H1 (cell line): ENCODE data around the gene MAN2A1. TPM values are rescaled to one million over a fixed set of nuclear protein-coding genes. Genes with fewer than 3 reads are reported as not detected.
A peak's percentile ranks its signal among the peaks of the same experiment; 100 is the strongest.

Experiments
- ATF3 ChIP-seq: IDR thresholded peaks from 2 replicates; pipeline ENCODE4 v1.6.1; 2011; ENCODE audit warnings: low read depth, mild to moderate bottlenecking, low read length; ENCODE audit not compliant: insufficient read depth
- E2F6 ChIP-seq: IDR thresholded peaks from 2 replicates; pipeline ENCODE4 v1.6.1; 2012; ENCODE audit warnings: inconsistent platforms
- EZH2 ChIP-seq: fragments of 200-600 bp; sonication (generic); IDR thresholded peaks from 2 replicates; pipeline ENCODE4 v1.7.1; 2012; ENCODE audit warnings: low read depth, mild to moderate bottlenecking, moderate library complexity, low read length, inconsistent platforms; ENCODE audit not compliant: severe bottlenecking
- SP1 ChIP-seq: IDR thresholded peaks from 2 replicates; pipeline ENCODE4 v1.6.1; 2011; ENCODE audit warnings: low read depth, low read length
- YY1 ChIP-seq: IDR thresholded peaks from 2 replicates; pipeline ENCODE4 v1.6.1; 2011; ENCODE audit warnings: low read depth, mild to moderate bottlenecking, low read length
- polyA plus RNA-seq, 7 experiments: library from polyadenylated mRNA; depleted of rRNA in 3 of 7; stranded (reverse) in 5 of 7; unstranded in 2 of 7; fragments of >200 nt in 5 of 7; fragments of 200-250 nt in 2 of 7; gene quantifications; 1 replicate in 5 of 7; 2 replicates in 1 of 7; 4 replicates in 1 of 7; pipeline versions ENCODE4 v1.2.1 to v1.2.3, GENCODE V29; 2011 to 2013; ENCODE audit warnings: missing spikeins in 2 of 7, mixed read lengths in 2 of 7
- total RNA-seq: library from RNA; stranded (reverse); fragmentation: NEBNext Ultra II Directional; extraction: Animal tissue kit (Norgen Biotek cat#: 25700); gene quantifications from 2 replicates; pipeline ENCODE4 v1.2.1, GENCODE V29; 2021
- TF ChIP-seq, protein P1 (sequence below): fragments of 300-600 bp; sonication (generic); IDR thresholded peaks from 2 replicates; pipeline ENCODE4 v1.7.1; 2012; ENCODE audit warnings: low read length, moderate library complexity, mild to moderate bottlenecking, inconsistent platforms; ENCODE audit not compliant: insufficient replicate concordance
- TF ChIP-seq, protein P2 (sequence below), 3 experiments: IDR thresholded peaks; 1 replicate in 2 of 3; 2 replicates in 1 of 3; pipeline versions ENCODE4 v1.5.1 to v1.6.1; 2011; ENCODE audit warnings: low read length in 3 of 3, mild to moderate bottlenecking in 3 of 3, inconsistent platforms in 2 of 3, low read depth in 1 of 3, moderate library complexity in 1 of 3; ENCODE audit not compliant: insufficient read depth in 1 of 3; ENCODE audit errors: control extremely low read depth in 1 of 3

The MAN2A1 gene
- total and polyA plus RNA-seq, 2 of the 8 experiments (the other 6 are each of a cell fraction or from before 2014, with no cell fraction given): 29.1 to 102 TPM

- TF ChIP-seq, protein P1, sequence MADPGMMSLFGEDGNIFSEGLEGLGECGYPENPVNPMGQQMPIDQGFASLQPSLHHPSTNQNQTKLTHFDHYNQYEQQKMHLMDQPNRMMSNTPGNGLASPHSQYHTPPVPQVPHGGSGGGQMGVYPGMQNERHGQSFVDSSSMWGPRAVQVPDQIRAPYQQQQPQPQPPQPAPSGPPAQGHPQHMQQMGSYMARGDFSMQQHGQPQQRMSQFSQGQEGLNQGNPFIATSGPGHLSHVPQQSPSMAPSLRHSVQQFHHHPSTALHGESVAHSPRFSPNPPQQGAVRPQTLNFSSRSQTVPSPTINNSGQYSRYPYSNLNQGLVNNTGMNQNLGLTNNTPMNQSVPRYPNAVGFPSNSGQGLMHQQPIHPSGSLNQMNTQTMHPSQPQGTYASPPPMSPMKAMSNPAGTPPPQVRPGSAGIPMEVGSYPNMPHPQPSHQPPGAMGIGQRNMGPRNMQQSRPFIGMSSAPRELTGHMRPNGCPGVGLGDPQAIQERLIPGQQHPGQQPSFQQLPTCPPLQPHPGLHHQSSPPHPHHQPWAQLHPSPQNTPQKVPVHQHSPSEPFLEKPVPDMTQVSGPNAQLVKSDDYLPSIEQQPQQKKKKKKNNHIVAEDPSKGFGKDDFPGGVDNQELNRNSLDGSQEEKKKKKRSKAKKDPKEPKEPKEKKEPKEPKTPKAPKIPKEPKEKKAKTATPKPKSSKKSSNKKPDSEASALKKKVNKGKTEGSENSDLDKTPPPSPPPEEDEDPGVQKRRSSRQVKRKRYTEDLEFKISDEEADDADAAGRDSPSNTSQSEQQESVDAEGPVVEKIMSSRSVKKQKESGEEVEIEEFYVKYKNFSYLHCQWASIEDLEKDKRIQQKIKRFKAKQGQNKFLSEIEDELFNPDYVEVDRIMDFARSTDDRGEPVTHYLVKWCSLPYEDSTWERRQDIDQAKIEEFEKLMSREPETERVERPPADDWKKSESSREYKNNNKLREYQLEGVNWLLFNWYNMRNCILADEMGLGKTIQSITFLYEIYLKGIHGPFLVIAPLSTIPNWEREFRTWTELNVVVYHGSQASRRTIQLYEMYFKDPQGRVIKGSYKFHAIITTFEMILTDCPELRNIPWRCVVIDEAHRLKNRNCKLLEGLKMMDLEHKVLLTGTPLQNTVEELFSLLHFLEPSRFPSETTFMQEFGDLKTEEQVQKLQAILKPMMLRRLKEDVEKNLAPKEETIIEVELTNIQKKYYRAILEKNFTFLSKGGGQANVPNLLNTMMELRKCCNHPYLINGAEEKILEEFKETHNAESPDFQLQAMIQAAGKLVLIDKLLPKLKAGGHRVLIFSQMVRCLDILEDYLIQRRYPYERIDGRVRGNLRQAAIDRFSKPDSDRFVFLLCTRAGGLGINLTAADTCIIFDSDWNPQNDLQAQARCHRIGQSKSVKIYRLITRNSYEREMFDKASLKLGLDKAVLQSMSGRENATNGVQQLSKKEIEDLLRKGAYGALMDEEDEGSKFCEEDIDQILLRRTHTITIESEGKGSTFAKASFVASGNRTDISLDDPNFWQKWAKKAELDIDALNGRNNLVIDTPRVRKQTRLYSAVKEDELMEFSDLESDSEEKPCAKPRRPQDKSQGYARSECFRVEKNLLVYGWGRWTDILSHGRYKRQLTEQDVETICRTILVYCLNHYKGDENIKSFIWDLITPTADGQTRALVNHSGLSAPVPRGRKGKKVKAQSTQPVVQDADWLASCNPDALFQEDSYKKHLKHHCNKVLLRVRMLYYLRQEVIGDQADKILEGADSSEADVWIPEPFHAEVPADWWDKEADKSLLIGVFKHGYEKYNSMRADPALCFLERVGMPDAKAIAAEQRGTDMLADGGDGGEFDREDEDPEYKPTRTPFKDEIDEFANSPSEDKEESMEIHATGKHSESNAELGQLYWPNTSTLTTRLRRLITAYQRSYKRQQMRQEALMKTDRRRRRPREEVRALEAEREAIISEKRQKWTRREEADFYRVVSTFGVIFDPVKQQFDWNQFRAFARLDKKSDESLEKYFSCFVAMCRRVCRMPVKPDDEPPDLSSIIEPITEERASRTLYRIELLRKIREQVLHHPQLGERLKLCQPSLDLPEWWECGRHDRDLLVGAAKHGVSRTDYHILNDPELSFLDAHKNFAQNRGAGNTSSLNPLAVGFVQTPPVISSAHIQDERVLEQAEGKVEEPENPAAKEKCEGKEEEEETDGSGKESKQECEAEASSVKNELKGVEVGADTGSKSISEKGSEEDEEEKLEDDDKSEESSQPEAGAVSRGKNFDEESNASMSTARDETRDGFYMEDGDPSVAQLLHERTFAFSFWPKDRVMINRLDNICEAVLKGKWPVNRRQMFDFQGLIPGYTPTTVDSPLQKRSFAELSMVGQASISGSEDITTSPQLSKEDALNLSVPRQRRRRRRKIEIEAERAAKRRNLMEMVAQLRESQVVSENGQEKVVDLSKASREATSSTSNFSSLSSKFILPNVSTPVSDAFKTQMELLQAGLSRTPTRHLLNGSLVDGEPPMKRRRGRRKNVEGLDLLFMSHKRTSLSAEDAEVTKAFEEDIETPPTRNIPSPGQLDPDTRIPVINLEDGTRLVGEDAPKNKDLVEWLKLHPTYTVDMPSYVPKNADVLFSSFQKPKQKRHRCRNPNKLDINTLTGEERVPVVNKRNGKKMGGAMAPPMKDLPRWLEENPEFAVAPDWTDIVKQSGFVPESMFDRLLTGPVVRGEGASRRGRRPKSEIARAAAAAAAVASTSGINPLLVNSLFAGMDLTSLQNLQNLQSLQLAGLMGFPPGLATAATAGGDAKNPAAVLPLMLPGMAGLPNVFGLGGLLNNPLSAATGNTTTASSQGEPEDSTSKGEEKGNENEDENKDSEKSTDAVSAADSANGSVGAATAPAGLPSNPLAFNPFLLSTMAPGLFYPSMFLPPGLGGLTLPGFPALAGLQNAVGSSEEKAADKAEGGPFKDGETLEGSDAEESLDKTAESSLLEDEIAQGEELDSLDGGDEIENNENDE: no peak
- TF ChIP-seq SP1 (no peak), E2F6 (0 out of 2 replicates have a peak, but pooled peaks have one; percentile 1), YY1 (no peak), EZH2 (no peak), ATF3 (no peak)
- TF ChIP-seq, protein P2, sequence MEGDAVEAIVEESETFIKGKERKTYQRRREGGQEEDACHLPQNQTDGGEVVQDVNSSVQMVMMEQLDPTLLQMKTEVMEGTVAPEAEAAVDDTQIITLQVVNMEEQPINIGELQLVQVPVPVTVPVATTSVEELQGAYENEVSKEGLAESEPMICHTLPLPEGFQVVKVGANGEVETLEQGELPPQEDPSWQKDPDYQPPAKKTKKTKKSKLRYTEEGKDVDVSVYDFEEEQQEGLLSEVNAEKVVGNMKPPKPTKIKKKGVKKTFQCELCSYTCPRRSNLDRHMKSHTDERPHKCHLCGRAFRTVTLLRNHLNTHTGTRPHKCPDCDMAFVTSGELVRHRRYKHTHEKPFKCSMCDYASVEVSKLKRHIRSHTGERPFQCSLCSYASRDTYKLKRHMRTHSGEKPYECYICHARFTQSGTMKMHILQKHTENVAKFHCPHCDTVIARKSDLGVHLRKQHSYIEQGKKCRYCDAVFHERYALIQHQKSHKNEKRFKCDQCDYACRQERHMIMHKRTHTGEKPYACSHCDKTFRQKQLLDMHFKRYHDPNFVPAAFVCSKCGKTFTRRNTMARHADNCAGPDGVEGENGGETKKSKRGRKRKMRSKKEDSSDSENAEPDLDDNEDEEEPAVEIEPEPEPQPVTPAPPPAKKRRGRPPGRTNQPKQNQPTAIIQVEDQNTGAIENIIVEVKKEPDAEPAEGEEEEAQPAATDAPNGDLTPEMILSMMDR (IDR thresholded peaks at IDR 0.05; ENCODE audit: control extremely low read depth in 1 of 3, insufficient read depth in 1 of 3, low read depth in 1 of 3, low read length in 3 of 3): no peak
Measured at GRCh38 chr5:109689740-109690241, at the start of gene MAN2A1 (continued).
